ENCODE results near the gene CLCN6.

DNA sequence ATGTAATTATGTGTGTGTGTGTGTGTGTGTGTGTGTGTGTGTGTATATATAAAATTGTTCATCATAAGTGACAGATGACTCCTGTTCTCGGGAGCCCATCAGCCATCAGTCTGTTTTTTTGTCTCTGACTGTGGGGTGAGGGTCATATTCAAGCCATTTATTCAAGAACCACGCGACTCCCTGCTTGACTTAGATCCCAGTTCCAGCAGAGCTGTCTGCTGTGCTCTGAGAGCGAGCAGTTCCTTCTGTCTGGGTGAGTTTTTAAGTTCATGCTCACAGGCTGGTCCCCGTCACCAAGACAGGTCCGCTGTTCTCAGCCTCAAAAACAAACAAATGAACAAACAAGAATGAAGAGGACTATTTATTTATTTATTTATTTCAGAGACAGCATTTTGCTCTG is 71.1 kb downstream of the CLCN6 start:
- TF ChIP-seq RAD21 (IDR thresholded peaks at IDR 0.05 in 1 of 2, conservative IDR thresholded peaks at IDR 0.05 in 1 of 2; ENCODE audit: low read depth in 2 of 2, low read length in 2 of 2) (no peak), TAF1 (IDR thresholded peaks at IDR 0.05; ENCODE audit: low read depth, low read length) (no peak), EZH2 (IDR thresholded peaks at IDR 0.05; ENCODE audit: low read depth, low read length, severe bottlenecking) (no peak), CHD1 (IDR thresholded peaks at IDR 0.05; ENCODE audit: low read depth, low read length) (no peak), JUND (IDR thresholded peaks at IDR 0.05; ENCODE audit: low read length) (no peak), POLR2AphosphoS5 (IDR thresholded peaks at IDR 0.05; ENCODE audit: low read depth, low read length) (no peak), KDM1A (IDR thresholded peaks at IDR 0.05; ENCODE audit: borderline replicate concordance, low read length) (no peak), EP300 (IDR thresholded peaks at IDR 0.05; ENCODE audit: borderline replicate concordance in 1 of 2, low read depth in 2 of 2, low read length in 2 of 2) (no peak), SP2 (IDR thresholded peaks at IDR 0.05; ENCODE audit: low read length) (no peak), YY1 (IDR thresholded peaks at IDR 0.05; ENCODE audit: low read depth, low read length) (no peak), RFX5 (IDR thresholded peaks at IDR 0.05; ENCODE audit: borderline replicate concordance, low read depth, low read length) (no peak)
- TF ChIP-seq, protein P1, sequence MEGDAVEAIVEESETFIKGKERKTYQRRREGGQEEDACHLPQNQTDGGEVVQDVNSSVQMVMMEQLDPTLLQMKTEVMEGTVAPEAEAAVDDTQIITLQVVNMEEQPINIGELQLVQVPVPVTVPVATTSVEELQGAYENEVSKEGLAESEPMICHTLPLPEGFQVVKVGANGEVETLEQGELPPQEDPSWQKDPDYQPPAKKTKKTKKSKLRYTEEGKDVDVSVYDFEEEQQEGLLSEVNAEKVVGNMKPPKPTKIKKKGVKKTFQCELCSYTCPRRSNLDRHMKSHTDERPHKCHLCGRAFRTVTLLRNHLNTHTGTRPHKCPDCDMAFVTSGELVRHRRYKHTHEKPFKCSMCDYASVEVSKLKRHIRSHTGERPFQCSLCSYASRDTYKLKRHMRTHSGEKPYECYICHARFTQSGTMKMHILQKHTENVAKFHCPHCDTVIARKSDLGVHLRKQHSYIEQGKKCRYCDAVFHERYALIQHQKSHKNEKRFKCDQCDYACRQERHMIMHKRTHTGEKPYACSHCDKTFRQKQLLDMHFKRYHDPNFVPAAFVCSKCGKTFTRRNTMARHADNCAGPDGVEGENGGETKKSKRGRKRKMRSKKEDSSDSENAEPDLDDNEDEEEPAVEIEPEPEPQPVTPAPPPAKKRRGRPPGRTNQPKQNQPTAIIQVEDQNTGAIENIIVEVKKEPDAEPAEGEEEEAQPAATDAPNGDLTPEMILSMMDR (IDR thresholded peaks at IDR 0.05; ENCODE audit: control extremely low read depth in 1 of 3, insufficient read depth in 1 of 3, low read depth in 1 of 3, low read length in 3 of 3) = no peak
- TF ChIP-seq, protein P2, sequence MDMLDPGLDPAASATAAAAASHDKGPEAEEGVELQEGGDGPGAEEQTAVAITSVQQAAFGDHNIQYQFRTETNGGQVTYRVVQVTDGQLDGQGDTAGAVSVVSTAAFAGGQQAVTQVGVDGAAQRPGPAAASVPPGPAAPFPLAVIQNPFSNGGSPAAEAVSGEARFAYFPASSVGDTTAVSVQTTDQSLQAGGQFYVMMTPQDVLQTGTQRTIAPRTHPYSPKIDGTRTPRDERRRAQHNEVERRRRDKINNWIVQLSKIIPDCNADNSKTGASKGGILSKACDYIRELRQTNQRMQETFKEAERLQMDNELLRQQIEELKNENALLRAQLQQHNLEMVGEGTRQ (IDR thresholded peaks at IDR 0.05; ENCODE audit: low read length) = no peak
